Measurements from ENCODE around the gene GRIK2. TPM values are rescaled to one million over a fixed set of nuclear protein-coding genes. Genes with fewer than 3 reads are reported as not detected.

GRIK2 gene
- total RNA-seq, 3 donors from 2014 or later = 1.1 to 3.7 TPM; not detected in 1

- no peak overlapping the region for H3K4me3 ChIP-seq
- intact Hi-C loops (cut with DNase I; ENCODE audit: low total_unique reads) = no loop called here
- no peaks in the 10 kb centered on the region for H3K27me3 ChIP-seq
- H3K4me1 ChIP-seq = no peaks in the 10 kb centered on the region
- TF ChIP-seq POLR2A (IDR thresholded peaks at IDR 0.05) = no peak
- no peak for TF ChIP-seq CTCF (IDR thresholded peaks at IDR 0.05)
- TF ChIP-seq POLR2AphosphoS5 (IDR thresholded peaks at IDR 0.05) = no peak
- no peaks in the 10 kb centered on the region for H3K36me3 ChIP-seq
- no peaks in the 10 kb centered on the region for H3K9me3 ChIP-seq
- DNase-seq (ENCODE audit: low spot score in 2 of 2) = no peak
- H3K27ac ChIP-seq = no peak overlapping the region
Observed at GRCh38 chr6:101462576-101462975, 69.1 kb downstream of the GRIK2 start.

GRCh38 chr6:101465863-101466262, 72.4 kb downstream of the GRIK2 start:
- no peaks in the 10 kb centered on the region for H3K9me3 ChIP-seq
- intact Hi-C loops (cut with DNase I; ENCODE audit: low total_unique reads) = no loop called here
- no peak overlapping the region for H3K27ac ChIP-seq
- H3K4me3 ChIP-seq = no peak overlapping the region
- H3K27me3 ChIP-seq = no peaks in the 10 kb centered on the region
- H3K4me1 ChIP-seq = no peaks in the 10 kb centered on the region
- DNase-seq (ENCODE audit: low spot score in 2 of 2) = no peak
- H3K36me3 ChIP-seq = no peaks in the 10 kb centered on the region
- TF ChIP-seq POLR2AphosphoS5 (IDR thresholded peaks at IDR 0.05) = no peak
- no peak for TF ChIP-seq CTCF (IDR thresholded peaks at IDR 0.05)
- TF ChIP-seq POLR2A (IDR thresholded peaks at IDR 0.05) = no peak

GRCh38 chr6:101477436-101477835, 83.9 kb downstream of the GRIK2 start:
- intact Hi-C loops (cut with DNase I; ENCODE audit: low total_unique reads) = loop anchor here (2.0 kb wide), 1 partner anchor 23 kb away; no protein-coding TSS in a partner anchor
- no peaks in the 10 kb centered on the region for H3K27me3 ChIP-seq
- DNase-seq (ENCODE audit: low spot score in 2 of 2) = no peak
- H3K9me3 ChIP-seq = no peaks in the 10 kb centered on the region
- no peaks in the 10 kb centered on the region for H3K4me1 ChIP-seq
- no peaks in the 10 kb centered on the region for H3K36me3 ChIP-seq
- no peak overlapping the region for H3K27ac ChIP-seq
- no peak overlapping the region for H3K4me3 ChIP-seq
- TF ChIP-seq CTCF (IDR thresholded peaks at IDR 0.05) (no peak), POLR2AphosphoS5 (IDR thresholded peaks at IDR 0.05) (no peak), POLR2A (IDR thresholded peaks at IDR 0.05) (no peak)

GRCh38 chr6:101478891-101479290, 85.4 kb downstream of the GRIK2 start:
- Histone ChIP-seq H3K4me3 (no peak overlapping the region), H3K27ac (no peak overlapping the region), H3K36me3 (no peaks in the 10 kb centered on the region), H3K4me1 (no peaks in the 10 kb centered on the region), H3K27me3 (no peaks in the 10 kb centered on the region), H3K9me3 (no peaks in the 10 kb centered on the region)
- TF ChIP-seq POLR2AphosphoS5 (IDR thresholded peaks at IDR 0.05) = no peak
- no peak for TF ChIP-seq CTCF (IDR thresholded peaks at IDR 0.05)
- TF ChIP-seq POLR2A (IDR thresholded peaks at IDR 0.05) = no peak
- DNase-seq (ENCODE audit: low spot score in 2 of 2) = no peak
- intact Hi-C loops (cut with DNase I; ENCODE audit: low total_unique reads) = no loop called here

- intact Hi-C loops (cut with DNase I; ENCODE audit: low total_unique reads) = no loop called here
- Histone ChIP-seq H3K36me3 (no peaks in the 10 kb centered on the region), H3K4me3 (no peak overlapping the region), H3K9me3 (no peaks in the 10 kb centered on the region), H3K27me3 (no peaks in the 10 kb centered on the region), H3K27ac (no peak overlapping the region), H3K4me1 (no peaks in the 10 kb centered on the region)
- no peak for DNase-seq (ENCODE audit: low spot score in 2 of 2)
- TF ChIP-seq CTCF (IDR thresholded peaks at IDR 0.05) = no peak
Observed at GRCh38 chr6:101482606-101483005, 89.1 kb downstream of the GRIK2 start.
